EH (cell line): Measurements from ENCODE around the gene BRPF1.
"Not testable (repeated sequence)": the region's sequence is repeated elsewhere in the genome, so short reads cannot be mapped to it uniquely, and the experiment has no call there.

ENCODE experiments used
- DNase-seq: peaks from one replicate; pipeline ENCODE4 v3.0.0-alpha.2; 2015; ENCODE audit warnings: low read depth

BRPF1 gene

DNA sequence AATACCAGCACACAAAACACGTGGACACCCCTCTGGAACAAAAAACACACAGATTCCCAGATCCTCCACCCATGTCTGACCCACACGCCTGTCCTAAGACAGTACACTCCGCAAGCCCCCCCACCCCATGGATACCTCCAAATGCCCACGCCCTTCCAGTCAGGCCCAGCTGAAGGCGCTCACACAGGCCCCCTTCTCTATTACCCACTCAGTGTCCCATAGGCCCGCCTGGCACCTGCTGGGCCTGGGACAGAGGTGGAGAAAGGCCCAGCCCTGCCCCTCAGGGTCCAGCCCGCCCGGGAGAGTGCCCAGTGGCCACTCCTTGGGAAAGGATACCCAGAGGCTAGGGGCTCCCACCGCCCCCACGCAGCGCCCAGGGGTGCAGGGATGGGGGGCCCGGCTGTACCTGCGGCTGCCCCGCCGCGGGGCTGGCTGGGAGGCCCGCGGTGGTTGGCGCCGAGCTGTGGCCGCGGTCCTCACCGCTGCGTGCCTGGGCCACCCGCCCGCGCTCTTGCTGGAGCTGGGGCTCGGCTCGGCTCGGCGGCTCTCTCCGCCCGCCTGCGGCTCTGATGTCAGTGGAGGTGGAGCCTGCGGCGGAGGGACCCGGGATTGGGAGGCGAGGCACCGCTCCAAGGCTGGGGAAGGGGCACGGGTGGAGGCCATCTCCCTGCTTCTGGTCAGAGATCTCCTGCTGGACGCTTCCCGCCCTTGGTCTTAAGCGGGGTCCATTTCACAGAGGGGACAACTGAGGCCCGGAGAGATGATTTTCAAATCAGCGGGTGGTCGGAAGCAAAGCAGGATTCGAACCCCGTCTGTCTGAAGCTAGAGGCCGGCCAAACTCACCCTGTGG, 38.1 kb downstream of the BRPF1 start, which contains the start of gene CAMK1:
TSS of gene CAMK1 (minus strand) at position 522 of the 850 bp plus-strand sequence. CDS start 2,198 bp downstream, outside the sequence.
- peak; percentile 76 for DNase-seq

DNA sequence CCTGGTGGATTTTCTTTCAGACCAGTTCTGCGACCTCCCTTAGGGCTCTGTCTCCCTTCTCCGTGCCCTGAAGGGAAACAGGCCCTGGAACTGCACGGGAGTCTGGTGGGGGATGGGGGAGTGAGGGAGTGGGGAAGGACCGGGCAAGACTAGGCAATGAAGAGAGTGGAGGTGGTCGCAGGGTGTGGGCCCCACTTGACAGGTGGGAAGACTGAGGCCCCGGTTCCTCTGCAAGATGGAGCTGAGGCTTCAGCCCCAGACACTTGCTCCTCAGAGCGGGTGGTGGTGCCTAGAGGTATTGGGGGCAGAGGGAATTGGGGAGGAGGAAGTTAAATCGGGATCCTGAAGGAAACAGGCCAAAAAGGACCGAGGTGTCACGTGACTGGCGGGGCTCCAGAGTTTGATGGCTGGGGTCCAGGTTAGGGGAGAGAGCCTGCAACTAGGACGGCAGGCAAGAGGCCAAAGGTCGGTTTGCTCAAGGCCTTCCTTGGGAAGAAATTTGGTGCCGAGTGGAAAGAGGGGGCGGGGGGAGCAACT, 38.8 kb downstream of the BRPF1 start:
- peak; percentile 16 for DNase-seq

DNA sequence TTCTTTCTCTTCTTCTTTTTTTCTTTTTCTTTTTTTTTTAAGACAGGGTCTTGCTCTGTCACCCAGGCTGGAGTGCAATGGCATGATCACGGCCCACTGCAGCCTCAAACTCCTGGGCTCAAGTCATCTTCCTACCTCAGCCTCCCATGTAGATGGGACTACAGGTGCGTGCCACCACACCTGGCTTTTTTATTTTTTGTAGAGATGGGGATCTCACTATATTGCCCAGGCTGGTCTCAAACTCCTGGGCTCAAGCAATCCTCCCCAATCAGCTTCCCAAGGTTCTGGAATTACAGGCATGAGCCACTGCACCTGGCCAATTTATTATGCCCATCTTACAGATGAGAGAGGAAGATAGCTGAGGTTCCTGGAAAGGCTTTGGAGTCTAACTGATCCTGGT, 39.5 kb downstream of the BRPF1 start:
- not testable (repeated sequence) for DNase-seq

DNA sequence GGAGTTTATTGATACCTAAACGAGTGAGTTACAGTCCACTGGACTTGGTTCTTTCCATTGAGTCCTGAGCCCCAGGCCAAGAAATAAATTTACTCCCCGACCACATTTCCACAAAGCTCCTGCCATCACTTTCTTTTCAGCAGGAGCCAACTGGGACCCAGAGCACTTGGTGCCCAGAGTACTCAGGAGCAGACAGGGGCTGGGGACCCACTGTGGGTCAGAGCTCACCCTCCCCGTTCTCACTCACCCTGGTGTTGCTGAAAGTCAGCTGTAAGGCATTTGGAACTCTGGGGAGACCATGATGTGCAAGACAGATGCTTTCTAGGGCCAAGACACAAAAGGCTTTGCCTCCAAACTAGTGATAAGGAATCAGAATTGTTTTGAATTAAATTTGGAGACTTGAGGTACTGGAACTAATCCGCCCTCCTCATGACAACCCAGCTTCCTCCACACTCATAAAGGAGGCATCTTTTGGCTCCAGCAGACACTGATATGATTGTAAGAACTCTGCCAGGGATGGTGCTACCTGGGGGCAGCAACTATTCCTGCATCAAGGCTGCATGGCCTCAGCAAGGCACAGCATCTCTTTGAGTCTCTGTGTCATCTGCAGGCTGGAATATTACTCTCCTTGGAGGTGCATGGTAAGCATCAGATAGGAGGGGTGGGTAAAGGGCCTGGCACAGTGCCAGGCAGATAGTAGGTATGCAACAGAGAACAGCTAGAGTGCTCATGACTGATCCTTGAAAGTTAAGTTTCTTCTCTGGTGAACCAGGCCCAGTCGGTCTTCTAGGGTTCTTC, 45.6 kb downstream of the BRPF1 start:
- no peak for DNase-seq

DNA sequence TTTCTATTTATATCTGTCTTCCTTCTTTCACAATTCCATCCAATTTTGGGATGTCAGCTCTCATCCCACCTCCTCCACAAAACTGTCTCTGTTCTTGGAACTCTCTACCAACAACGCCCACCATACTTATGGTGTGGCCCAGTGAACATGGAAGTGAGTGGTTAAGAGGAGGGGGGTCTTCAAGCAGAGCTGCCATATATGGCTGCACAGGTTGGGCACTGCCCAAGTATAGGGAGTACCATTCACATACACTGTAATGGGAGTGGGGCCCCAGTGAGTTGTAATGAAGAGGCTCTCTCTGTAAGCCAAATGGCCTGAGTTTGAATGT, 46.1 kb downstream of the BRPF1 start:
- DNase-seq, result no peak

DNA sequence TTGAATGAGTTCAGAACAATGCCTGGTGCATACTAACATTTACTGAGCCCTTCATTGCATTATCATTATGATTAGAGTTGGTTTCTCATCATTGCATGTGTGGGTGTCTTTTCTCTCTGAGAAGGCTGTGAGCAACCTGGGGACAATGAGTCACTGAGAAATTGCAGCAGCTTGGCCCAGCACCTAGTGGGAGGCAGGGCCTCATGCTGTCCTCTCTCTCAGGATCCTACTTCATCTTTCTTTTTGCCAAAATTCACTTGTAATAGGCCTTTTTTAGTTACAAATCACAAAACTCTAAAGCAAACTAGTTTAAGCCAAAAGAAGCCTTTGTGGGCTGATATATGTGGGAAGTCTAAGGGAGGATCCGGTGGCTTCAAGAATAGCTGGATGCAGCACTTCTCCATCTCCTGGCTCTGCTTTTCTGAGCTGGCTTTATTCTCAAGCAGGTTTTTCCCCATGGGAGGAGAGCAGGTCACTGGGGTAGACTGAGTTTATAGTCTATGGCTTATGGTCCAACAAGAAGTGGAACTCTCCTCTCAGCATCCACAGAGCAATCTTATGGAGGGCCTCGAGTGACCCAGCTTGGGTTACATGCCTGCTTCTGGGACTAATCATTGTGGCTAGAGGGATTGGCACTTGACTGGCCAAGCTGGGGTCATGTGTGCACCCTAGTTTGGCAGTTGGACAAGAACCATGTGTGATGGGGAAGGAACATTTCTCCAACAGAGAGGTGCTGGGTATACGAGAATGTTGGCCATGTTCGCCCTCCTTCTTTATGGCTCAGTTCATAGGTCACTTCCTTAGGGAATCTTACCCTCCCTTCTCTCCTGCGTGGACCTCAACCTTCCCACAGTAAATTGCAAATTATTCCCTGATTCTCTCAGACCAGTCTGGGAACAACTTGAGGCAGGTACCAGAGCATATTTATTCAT, 46.9 kb downstream of the BRPF1 start:
- peak; percentile 56 for DNase-seq

DNA sequence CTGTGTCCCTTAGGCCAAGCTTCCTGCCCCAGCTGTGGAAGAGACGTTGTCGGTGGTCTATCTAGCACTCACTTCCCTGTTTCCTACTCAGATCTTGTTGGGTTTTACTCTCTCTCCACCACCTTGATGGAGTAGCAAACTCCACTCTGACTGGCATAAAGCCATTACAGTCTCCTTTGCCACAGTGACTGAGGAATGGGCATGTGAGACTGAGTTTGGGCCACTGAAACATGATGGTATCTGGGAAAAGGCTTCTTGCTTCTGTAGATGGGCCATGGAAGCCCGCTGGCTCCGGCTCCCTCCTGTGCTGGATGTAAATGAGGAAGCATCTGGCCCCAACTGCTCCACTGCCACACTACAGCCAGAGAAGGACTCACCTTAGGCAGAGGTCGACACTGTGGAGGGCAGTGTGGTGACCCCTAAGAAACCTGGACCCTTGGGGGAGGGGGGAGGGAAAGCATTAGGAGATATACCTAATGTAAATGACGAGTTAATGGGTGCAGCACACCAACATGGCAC, 47.6 kb downstream of the BRPF1 start:
- no peak for DNase-seq

DNA sequence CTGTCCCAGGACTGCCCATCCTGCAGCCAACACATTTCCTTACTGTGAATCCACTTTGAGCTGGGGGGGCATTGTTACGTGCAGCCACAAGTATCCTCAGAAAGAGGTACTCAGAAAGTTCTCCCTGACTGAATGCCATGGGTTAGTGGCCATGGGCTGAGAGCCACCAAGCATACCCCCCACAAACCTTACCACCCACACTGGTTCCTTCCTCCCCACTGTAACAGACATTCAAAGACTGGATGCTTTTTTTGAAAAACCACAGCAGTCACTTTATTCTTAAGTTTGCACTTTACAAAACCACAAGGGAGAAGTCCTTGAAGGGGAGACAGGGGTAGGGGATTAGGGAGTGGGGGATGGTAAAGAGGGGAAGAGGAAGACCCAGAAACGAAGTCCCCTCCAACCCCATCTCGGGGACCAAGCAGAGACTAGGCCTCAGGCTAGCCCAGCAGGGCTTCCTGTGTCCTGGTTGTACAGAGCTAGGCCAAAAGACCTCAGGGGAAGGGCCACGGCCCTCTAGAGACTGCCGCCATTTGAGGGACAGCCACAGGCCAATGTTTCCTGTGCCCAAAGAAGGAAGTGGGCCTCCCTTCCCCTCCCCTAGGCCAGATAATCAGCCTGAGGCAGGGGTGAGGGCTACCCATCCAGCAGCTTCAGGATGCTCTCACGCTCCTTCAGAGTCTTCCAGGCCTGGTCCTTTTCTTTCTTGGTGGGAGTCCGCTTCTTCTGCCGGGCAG, 48.4 kb downstream of the BRPF1 start:
- DNase-seq, result no peak

DNA sequence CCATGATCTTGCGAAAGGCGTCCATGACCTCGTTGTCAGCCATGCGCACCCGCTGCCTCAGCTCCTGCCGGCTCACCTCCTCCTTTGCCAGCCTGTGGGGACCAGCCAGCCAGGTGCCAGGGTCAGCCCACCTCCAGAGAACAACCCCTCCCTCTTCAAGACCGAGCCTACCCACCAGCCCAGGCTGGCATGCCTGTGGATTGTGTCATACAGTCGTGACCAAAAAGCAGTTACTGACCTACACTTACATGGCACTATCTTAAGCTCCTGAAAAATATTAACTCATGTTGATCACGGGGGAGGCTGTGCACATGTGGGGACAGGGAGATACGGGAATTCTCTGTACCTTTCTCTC, 48.9 kb downstream of the BRPF1 start:
- DNase-seq, result no peak

DNA sequence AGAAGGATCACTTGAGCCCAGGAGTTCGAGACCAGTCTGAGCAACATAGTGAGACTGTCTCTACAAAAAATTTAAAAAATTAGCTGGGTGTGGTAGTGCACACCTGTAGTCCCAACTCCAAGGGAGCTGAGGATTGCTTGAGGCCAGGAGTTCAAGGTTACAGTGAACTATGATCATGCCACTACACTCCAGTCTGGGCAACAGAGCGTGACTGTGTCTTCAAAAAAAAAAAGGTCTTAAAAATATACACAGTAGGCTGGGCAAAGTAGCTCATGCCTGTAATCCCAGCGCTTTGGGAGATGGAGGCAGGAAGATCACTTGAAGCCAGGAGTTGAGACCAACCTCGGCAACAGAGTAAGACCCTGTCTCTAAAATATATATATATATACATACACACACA, 49.4 kb downstream of the BRPF1 start:
- no peak for DNase-seq

DNA sequence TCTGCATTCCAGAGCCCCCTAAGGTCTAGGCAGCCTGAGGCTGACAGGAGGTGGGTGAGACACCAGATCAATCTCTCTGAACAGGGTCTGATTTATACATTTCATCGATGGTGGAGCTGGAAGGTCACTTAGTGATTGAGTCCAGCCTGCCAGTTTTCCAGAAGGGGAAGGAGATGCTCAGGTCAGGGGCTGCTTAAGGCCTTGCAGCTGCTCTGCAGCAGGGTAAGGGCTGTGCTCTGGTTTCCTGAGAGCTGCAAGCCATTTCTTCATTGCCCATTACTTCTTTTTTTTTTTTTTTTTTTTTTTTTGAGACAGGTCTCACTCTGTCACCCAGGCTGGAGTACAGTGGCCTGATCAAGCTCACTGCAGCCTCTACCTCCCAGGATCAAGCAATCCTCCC, 50.0 kb downstream of the BRPF1 start:
- DNase-seq, result no peak

DNA sequence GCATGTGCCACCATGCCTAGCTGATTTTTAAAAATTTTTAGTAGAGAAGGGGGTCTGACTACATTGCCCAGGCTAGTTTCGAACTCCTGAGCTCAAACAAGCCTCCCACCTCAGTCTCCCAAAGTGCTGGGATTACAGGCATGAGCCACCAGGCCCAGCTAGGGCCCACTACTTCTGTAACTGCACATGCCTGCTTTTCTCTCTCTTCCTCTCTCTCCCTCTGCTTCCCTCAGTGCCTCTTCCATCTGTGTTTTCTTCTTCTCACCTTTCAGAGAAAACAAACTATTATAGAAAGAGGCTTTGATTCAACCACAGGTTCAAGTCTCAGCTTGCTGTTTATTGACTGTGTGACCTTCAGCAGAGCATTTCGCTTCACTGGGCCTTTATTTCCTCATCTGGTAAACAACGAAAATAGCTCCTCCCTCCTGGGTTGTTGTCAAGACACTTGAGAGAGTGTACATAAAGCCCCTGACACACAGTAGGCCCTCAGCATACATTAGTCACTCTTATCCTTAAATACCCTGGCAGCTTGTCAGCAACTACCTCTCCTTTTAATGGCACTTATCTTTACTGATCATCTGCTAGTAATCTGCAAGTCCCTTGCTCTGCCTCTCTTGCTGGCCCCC, 50.6 kb downstream of the BRPF1 start:
- no peak for DNase-seq

DNA sequence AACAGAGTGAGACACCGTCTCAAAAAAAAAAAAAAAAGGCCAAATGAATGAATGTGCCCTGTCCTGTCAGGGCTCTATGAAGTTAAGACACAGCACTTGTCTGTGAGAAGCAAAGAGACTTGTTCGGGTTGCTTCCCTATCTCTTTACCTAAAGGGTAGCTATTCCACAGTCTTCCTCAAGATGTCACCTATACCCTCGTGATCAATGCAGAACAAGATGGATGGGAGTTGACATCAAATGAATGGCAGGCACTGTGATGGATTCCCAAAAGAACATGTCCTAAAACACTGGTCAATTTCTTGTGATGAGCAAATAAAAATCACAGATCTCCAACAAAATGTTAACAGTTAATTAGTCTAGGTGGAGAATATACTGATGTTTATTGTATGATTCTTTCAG, 51.2 kb downstream of the BRPF1 start:
- DNase-seq, result no peak

DNA sequence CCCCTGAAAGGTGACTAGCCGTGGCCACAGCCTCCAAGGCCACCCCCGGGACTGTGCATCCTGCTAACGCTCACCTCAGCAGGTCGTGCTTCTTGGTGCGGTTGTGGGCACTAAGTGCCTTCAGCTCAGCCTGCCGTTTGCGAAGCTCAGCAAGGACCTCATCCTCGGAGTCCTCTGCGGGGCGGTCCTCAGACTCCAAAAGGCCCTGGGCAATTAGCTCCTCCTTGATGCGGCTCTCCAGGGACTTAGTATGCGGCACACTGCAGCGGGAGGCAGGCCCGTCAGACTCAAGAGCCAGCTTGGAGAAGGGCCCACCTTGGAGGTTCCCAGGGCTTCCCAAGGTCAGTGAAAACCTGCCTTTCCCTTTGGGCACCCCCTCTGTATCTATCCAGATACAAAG, 52.4 kb downstream of the BRPF1 start:
- DNase-seq, result no peak

DNA sequence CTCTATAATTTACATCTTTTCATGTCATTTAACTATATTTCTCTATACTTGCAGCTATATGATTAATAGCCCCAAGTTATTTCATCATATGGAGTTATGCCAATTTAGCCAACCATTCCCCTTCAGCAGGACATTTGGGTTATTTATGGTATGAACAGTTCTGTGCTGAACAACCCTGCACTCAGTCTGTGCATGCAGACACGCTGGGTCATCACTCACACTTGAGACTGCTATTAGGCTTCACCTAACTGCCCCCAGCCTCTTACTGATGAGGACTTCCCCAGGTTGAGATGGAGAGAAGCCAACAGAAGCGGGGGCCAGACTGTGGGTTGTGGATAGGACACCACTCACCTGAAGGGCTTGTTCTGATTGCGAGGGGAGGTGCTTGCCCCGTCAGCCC, 53.4 kb downstream of the BRPF1 start:
- DNase-seq, result peak; percentile 26

DNA sequence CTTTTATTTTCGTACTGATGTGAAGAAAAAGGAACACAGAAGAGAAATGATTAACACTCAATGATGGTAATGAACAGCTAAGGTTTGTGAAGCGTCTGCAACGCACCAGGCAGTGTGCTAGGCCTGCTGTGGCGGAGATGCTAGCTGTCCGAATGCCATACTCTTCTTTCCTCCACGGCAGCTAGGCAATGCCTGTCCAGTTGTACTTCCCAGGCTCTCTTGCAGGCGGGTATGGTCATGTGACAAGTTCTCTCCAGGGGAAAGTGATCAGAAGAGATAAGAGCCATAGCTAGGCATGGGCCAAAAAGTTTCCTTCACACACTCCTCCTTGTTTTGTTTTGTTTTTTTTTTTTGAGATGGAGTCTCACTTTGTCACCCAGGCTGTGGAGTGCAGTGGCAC, 54.1 kb downstream of the BRPF1 start:
- no peak for DNase-seq

DNA sequence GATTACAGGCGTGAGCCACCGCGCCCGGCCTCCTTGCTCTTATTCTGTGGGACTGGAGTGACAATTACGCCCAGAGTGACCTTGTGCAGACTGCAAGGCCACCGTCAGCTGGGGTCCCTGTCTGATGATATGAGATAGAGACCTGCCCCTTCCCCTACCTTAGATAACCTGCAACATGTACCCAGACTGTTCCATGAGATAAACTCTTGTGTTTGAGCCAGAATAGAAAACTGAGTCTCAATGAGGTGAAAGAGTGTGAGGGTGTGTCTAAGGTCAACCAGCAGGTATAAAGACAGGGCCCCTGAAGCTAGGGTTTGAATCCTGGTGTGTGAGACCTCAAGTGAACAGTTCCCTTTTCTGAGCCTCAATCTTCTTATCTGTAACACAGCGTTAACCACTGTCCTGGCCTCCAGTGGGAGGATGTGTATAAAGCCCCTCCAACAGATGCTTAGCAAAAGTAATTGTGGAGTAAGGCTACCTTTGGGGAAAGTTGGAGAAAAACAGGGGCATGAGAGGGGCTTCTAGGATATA, 54.7 kb downstream of the BRPF1 start:
- DNase-seq, result no peak

DNA sequence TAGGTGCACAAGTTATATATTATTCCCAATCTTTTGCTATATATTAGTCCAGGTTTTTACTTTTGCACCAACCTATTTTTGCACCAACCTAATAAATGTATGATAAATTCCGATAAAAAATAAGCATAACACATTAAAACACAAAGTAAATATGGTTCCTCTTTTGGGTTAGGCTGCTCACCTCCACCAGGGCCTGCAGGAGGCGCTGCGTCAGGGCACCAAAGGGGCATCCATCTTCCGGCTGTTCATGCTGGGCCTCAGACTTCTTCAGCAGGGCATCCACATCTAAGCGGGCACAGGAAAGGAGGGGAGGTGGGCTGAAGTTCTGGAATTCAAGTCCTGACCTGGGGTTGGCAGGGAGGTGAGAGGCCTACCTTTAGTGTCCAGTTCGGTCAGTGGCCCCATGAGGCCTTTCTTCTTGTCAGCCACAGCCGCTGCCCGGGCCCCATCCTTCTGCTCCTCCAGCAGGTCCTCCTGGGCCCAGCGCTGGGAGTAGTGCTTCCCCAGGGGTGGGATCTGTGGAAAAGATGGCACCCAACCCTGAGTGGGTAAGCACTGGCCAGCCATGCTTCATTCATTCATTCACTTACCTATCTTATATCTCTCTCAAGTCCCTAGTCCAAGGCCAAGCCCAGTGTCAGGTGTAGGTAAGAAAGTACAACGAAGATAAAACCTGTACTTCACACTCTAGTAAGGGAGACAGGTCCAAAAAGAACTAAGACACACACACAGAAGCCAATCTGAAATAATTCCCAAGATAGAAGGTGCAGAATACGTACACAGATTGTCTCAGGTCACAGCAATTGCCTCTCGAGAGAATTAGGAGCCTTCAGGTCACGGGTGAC, 55.5 kb downstream of the BRPF1 start:
- no peak for DNase-seq

DNA sequence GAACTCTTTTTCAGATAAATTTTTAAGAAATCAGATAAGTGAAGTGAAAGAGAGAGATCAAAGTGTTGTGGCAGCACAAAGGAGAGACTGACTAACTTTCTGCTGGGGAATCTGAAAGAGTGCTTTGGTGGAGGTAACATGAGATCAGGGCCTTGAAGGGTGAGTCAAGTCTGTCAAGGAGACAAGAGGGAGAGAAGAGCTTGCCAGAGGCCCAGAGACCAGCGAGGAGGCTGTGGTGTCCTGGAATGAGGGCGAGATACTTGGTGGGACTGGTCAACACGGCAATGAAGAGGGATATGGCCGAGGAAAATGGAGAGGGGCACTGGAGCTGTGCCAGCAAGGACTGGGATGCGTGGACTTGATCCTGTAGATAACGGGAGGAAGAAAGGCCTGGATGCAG, 56.2 kb downstream of the BRPF1 start:
- DNase-seq, result no peak

DNA sequence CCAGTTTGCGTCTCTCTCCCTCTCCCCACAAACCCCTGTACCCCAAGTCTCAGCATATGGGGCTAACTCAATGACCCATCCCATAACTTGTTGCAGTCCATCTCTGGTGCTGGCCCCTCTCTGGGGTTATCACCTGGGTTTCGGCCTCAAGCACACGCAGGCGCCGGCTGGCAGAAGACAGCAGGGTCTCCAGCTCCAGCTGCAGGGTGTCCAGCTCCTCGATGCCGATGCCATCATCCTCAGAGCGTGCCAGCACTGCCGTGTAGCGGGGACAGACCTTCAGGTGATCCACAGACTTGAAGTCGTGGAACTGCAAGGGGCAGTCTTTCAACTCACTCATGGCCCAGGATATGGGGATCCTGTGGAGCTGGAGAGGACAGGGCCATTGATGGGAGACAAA, 59.6 kb downstream of the BRPF1 start:
- no peak for DNase-seq
